ENCODE results near the gene ERAL1. TPM values are rescaled to one million over a fixed set of nuclear protein-coding genes. Genes with fewer than 3 reads are reported as not detected.
A peak's percentile ranks its signal among the peaks of the same experiment; 100 is the strongest.

ERAL1 gene
- total and polyA plus RNA-seq, 2 of the 13 experiments (the other 11 are each of a cell fraction or from before 2014, with no cell fraction given): 46.9 to 72.2 TPM

DNA sequence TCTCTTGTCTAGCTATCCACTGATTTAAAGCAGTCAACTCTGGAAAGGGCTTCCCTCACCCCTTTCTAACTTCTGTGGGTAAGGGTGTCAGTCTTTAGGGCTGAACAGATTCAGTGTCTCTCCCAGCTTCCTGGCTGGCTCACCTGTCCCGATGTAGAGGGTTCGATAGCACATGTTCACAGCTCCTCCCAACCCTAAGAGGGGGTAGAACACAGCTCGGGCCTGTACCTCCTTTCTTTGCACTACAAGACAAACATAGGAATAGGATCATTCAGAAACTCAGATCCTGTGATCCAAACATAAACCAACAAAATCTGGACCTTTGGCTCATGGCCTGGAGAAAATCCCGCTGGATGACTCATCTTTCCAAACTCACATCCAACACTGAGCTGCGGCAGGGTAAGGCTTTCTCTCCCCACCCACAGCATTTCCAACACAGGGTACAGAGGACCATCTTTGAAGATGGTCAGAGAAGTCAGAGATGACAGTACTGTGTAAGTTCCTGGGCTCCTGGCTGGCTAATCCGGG, 53.9 kb downstream of the ERAL1 start (continued):
- TF ChIP-seq REPIN1 (CRISPR knock-in tag; IDR thresholded peaks at IDR 0.05; ENCODE audit: borderline replicate concordance, low read depth) (peak; percentile 21; the same call in 1 of the 2 replicates), HDAC2 (CRISPR knock-in tag; IDR thresholded peaks at IDR 0.05) (0 out of 2 replicates have a peak, but pooled peaks have one; percentile 59), GATAD2A (CRISPR knock-in tag; IDR thresholded peaks at IDR 0.05) (peak; percentile 33; the same call in 1 of the 2 replicates), HMG20A (CRISPR knock-in tag; IDR thresholded peaks at IDR 0.05; ENCODE audit: borderline replicate concordance) (peak; percentile 11; the same call in 1 of the 2 replicates), JUN (CRISPR knock-in tag; IDR thresholded peaks at IDR 0.05) (peak; percentile 70)
- TF ChIP-seq, protein P1, sequence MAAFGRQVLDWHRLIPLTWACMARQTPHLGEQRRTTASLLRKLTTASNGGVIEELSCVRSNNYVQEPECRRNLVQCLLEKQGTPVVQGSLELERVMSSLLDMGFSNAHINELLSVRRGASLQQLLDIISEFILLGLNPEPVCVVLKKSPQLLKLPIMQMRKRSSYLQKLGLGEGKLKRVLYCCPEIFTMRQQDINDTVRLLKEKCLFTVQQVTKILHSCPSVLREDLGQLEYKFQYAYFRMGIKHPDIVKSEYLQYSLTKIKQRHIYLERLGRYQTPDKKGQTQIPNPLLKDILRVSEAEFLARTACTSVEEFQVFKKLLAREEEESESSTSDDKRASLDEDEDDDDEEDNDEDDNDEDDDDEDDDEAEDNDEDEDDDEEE (CRISPR knock-in tag; IDR thresholded peaks at IDR 0.05): peak; percentile 62; the same call in 1 of the 2 replicates
- TF ChIP-seq, protein P2, sequence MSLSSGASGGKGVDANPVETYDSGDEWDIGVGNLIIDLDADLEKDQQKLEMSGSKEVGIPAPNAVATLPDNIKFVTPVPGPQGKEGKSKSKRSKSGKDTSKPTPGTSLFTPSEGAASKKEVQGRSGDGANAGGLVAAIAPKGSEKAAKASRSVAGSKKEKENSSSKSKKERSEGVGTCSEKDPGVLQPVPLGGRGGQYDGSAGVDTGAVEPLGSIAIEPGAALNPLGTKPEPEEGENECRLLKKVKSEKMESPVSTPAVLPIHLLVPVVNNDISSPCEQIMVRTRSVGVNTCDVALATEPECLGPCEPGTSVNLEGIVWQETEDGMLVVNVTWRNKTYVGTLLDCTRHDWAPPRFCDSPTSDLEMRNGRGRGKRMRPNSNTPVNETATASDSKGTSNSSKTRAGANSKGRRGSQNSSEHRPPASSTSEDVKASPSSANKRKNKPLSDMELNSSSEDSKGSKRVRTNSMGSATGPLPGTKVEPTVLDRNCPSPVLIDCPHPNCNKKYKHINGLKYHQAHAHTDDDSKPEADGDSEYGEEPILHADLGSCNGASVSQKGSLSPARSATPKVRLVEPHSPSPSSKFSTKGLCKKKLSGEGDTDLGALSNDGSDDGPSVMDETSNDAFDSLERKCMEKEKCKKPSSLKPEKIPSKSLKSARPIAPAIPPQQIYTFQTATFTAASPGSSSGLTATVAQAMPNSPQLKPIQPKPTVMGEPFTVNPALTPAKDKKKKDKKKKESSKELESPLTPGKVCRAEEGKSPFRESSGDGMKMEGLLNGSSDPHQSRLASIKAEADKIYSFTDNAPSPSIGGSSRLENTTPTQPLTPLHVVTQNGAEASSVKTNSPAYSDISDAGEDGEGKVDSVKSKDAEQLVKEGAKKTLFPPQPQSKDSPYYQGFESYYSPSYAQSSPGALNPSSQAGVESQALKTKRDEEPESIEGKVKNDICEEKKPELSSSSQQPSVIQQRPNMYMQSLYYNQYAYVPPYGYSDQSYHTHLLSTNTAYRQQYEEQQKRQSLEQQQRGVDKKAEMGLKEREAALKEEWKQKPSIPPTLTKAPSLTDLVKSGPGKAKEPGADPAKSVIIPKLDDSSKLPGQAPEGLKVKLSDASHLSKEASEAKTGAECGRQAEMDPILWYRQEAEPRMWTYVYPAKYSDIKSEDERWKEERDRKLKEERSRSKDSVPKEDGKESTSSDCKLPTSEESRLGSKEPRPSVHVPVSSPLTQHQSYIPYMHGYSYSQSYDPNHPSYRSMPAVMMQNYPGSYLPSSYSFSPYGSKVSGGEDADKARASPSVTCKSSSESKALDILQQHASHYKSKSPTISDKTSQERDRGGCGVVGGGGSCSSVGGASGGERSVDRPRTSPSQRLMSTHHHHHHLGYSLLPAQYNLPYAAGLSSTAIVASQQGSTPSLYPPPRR (CRISPR knock-in tag; IDR thresholded peaks at IDR 0.05; ENCODE audit: borderline replicate concordance): 0 out of 2 replicates have a peak, but pooled peaks have one; percentile 9

All from HepG2 (cell line).